ENCODE data around the gene CYTH3.

The CYTH3 gene

GRCh38 chr7:6167587-6168476, 104.6 kb downstream of the CYTH3 start:
- no peak for DNase-seq (ENCODE audit: low spot score)

GRCh38 chr7:6167004-6167551, 105.3 kb downstream of the CYTH3 start:
- no peak for DNase-seq (ENCODE audit: low spot score)

- DNase-seq (ENCODE audit: low spot score) = no peak
These were observed 106.0 kb downstream of the CYTH3 start for GRCh38 chr7:6166443-6166891.

DNA sequence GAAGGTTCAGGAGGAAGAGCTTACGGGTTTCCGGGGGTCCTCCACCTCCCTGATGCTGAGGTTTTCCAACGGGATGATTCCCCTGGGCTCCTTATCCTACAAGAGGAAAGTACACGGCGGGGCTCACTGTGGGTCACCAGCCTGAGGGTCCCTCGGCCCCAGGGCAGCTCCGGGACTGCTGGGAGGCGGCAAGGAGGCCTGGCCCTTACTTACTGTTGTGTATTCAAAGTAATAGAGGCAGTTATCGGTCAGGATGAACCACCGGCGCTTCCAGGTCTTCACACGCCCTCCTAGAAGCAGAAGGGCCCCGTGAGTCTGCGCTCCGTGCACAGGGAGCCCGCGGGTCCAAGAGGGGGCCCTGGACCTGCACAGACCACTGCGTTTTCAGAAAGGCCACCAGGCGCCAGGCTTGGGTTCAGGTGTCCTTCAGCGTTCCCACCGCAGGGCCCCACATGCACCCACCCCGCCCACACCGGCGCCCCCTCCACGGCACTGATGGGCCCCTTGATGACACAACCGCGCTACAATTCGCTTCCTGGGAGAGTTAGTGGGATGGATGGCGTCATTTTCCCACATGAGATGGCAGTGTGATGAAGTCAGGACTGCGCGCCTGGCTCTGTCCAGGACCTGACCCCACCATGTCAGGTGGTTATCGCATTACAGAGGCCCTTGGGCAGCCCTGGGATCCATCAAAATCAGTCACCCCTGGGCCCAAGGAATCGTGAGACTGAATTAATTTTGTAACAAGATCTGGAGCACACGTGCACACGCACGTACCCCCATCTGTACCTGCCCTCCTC, 106.7 kb downstream of the CYTH3 start:
- DNase-seq (ENCODE audit: low spot score) = no peak

DNA sequence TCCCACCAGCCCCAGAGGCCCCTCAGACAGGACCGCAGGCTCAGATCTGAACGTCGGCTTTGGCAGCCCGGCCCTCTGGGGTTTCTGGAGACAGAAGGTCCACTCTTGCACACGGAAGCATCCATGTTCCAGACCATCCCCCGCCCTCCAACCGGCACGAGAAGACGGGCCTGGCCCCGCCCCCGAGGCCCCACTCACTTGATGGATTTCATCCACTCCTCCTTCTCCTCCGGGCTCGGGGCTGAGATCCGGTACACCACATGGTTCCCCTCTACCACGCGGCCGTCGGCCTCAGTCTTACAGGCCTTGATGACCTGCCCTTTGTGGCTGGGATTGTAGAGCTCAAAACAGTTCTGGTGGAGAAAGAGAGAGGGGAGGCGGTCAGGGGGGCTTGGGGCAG, 107.3 kb downstream of the CYTH3 start:
- no peak for DNase-seq (ENCODE audit: low spot score)

DNA sequence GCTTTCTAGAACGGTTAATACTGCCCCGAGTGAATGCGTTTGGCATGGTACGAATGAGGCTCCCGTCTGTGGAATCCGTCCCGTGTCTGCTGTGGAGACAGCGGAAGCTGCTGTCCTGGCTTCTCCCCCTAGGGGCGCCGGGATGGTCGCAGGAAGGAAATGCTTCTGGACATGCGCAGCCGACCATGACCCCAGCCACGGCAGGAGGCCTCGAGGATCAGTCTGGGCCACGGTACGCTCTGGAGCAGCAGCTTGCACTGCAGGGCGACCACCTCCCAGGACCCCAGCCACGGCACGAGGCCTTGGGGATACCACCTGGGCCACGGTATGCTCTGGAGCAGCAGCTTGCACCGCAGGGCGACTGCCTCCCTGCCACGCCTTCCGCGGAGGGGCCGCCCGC, 107.9 kb downstream of the CYTH3 start:
- DNase-seq (ENCODE audit: low spot score) = no peak

DNA sequence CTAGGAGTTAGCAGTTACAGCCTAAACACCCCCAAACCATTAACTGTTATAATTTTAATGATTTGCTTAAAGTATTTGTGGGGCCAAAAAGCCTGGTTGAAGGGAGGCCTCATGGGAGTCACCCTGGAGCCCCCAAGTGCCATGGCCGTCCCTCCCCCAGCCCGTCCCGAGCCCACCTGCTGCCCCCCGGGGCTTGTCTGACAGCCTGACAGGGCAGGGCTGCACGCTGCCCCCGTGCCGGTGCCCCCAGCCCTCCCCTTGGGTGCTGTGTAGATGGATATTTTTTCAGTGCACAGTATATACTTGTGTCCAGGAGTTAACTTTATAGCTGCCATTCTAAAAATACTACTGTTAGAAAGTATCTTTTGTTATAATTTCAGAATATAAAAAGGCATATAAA, 108.4 kb downstream of the CYTH3 start:
- DNase-seq (ENCODE audit: low spot score) = no peak

DNA sequence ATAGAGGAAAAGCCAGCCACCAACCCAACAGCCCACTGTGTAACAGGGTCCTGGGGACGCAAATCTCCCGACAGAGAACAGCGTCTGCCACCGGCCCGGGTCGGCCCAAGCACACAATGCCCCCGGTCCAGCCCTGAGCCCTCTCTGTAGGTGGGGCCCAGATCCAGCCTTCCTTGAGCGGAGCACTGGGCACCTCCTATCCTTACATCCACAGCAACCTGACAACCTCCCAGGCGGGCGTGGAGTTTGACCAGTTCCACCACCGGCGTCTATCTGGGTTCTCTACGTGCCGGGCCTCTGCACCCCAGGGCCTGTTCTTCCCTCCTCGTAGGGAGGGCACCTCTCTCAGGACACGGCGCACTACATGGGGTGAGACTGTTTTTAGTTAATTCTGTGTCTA, 109.0 kb downstream of the CYTH3 start:
- no peak for DNase-seq (ENCODE audit: low spot score)

DNA sequence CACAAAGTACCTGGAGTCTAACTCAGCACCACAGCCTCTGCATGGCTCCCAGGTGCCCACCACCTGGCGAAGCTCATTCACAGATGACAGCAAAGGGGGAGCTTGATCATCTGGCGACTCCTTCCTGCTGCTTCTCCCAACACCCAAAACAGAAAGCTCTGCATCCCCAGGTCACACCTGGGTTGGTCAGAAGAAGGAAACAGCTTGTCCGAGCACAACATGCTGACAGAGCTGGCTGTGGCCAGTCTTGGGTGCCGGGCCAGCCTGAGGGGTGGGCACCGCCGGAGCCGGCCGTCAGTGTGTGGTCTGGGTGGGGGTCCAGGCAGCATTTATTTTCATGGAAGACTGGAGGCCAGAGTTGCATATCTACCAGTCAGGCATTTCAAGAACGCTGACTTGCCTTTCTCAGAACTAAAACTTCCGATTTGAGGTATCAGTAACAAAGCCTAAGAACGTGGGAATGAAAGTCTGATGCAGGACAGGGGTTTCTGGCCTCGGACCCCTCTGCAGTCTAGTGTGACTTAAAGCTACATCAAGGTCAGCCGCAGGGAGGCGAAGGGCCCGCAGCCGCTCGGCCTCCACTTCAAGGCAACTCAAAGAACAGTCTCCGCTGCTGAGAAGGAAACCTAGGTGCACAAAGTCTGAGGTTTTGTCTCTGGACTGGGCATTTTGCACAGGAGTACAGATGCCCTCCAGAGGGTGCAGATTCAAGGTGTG, 109.6 kb downstream of the CYTH3 start:
- DNase-seq (ENCODE audit: low spot score) = no peak

DNA sequence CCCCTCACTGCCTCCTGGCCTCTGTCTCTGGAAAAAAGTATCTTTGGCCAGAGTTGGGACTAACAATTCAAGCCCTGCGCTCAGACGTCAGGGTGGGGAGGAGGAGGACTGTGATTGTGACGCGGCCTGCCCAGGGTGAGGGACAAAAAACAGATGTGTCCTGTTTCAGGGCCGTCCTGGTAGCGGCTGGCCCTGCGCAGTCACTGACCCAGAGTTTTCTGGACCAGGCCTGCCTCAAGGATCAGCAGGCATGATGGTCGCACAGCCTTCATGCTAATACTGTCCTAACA, 110.1 kb downstream of the CYTH3 start:
- DNase-seq (ENCODE audit: low spot score) = no peak

- no peak for DNase-seq (ENCODE audit: low spot score)
These were observed 110.7 kb downstream of the CYTH3 start for GRCh38 chr7:6161463-6162330.

DNA sequence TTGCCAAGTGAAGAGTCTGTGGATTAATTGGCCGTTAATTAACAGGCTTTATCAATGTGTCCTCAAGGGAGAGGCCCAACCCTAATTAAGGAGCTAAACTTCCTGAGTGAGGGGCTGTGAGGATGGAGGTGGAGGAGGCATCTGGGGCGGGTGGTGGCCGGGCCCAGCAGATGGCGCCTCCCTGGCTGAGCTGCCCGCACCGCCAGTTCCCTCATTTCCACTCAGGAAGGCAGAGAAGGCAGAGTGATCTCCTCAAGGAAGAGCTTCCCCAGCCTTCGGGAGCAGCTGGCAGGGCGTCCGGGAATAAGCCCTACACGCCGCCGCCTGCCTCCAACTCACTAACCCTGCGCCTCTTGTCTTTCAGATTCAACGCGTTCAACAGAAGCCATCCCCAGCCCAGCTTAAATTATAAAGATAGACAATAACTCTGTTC, 112.2 kb downstream of the CYTH3 start:
- DNase-seq (ENCODE audit: low spot score) = peak; percentile 38

GRCh38 chr7:6159524-6160031, 112.8 kb downstream of the CYTH3 start:
- no peak for DNase-seq (ENCODE audit: low spot score)

- no peak for DNase-seq (ENCODE audit: low spot score)
These were observed 113.3 kb downstream of the CYTH3 start for GRCh38 chr7:6159097-6159483.

DNA sequence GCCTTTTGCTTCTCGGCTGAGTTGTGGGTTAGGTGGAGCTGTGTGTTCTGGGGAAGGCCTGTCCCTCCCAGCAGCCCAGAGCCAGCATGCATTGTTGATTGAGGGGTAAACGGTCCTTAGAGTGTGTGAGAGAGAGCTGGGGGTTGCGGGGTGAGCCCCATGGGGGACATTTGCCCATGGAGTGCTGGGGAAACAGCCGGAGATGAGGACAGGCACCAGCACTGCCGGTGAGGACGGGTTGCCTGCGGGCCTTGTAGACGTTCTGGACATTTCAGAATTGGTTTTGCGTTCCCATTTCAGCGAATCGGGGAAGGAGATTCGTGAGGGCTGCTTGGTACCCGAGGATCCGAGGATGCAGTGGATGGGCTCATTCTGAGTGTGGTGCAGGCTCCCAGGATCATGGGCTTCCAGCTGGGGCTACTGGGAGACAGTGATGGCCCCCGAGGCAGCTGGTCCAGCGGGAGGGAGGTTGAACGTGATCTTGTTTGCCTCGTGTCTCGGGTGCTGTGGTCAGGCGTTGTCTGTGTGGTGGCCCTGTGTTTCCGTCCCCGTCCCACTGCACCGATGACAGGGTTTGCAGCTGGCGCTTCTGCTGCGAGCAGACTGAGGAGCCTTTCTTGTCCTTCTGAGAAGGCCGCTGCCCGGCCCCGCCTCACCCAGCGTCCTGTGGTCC, 113.9 kb downstream of the CYTH3 start:
- DNase-seq (ENCODE audit: low spot score) = peak; percentile 53

- no peak for DNase-seq (ENCODE audit: low spot score)
These were observed 114.6 kb downstream of the CYTH3 start for GRCh38 chr7:6157685-6158423.

DNA sequence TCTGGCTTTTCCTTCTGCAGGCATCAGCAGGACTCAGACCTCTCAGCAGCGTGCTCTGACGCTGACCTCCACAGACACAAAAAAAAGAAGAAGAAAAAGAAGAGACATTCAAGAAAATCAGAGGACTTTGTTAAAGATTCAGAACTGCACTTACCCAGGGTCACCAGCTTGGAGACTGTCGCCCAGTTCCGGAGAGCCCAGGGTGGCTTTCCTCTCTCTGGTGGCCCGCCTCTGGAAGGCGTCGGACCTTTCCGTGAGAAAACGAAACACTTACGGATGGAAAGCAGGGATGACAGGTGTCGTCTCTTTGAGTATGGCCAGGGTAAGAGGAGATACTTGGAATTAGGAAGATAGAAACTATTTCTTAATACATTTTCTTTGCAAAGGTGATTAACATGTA, 115.7 kb downstream of the CYTH3 start:
- no peak for DNase-seq (ENCODE audit: low spot score)

DNA sequence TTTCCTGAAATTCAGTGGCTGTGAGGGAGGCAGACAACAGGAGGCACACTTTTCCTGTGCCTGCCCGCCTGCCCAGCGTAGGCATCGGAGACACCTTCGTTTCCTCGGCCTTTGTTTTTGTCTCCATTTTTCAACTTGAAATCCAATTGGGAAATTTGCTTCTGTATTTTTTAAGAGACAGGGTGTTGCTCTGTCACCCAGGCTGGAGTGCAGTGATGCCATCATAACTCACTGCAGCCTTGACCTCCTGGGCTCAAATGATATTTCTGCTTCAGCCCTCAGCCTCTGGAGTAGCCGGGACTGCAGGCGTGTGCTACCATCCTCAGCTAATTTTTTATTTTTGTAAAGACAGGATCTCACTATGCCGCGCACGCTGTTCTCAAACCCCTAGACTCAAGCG, 116.8 kb downstream of the CYTH3 start:
- no peak for DNase-seq (ENCODE audit: low spot score)

DNA sequence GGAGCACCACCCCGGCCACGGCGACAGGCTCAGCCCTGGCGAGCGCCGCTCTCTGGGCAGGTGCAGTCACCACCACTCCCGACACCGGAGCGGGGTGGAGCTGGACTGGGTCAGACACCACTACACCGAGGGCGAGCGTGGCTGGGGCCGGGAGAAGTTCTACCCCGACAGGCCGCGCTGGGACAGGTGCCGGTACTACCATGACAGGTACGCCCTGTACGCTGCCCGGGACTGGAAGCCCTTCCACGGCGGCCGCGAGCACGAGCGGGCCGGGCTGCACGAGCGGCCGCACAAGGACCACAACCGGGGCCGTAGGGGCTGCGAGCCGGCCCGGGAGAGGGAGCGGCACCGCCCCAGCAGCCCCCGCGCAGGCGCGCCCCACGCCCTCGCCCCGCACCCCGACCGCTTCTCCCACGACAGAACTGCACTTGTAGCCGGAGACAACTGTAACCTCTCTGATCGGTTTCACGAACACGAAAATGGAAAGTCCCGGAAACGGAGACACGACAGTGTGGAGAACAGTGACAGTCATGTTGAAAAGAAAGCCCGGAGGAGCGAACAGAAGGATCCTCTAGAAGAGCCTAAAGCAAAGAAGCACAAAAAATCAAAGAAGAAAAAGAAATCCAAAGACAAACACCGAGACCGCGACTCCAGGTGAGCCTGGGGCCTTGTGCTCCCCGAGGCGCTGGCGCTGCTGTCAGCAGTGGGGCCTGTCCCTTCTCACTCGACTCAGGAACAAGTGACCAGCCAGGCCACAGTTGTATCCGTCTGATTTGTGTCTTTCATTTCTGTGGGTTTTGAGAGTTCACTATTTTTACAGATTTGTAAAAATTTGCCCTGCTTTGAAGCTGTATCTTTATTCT, 117.7 kb downstream of the CYTH3 start:
- no peak for DNase-seq (ENCODE audit: low spot score)
